ENCODE data around the gene PAX7.

The PAX7 gene

DNA sequence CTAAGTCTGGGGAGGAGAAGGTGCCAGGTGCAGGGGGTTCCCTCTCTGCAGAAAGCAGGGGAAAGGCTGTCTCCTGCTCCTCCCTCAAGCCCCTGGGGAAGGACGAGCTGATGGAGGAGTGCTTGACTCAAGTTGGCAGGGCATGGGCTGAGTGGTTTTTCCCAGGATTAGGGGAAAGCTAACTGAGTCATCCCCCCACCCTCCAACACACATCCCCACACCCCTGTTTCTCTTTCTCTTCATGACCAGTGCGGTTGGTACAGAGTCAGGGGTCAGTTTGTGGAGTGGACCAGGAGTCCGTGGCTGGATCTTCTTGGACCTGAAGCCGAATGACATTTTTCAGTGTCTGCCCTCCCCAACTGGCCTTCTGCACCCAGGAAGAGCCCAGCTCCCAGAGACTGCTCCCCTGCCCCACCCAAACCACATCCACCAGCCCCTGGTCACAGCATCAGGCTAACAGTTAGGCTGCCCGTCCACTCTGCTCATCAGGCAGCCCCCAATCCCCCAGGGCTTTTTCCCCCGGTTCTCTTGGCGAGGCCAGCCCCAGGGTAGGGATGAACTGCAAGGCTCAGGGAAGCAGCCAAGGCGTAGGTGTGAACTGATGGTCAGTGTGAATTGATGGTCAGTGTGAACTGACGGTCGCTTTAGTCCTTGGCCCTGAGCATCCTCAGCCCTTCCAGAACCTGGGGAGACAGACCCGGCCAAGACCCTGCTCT is 81.0 kb downstream of the PAX7 start:
- no peak for DNase-seq

DNA sequence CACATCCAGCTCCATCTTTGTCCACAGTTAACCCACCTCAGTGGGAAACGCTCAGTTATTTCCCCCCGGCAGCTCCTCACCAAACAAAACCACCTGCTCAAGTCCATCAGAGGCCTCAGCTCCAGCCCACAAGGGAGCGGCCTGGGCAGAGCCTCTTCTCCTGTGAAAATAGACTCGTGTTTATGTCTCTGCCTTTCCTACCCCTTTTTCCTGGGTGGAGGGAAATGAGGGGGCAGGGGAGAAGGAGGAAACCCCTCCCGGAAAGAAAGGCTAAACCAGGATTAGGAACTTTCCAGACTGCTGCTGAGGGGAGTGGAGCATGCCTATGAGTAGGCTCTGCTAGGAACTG is 81.6 kb downstream of the PAX7 start:
- DNase-seq: no peak

- no peak for DNase-seq
Observed at GRCh38 chr1:18714404-18715175, 83.9 kb downstream of the PAX7 start.

- DNase-seq: no peak
Observed at GRCh38 chr1:18716112-18716784, 85.6 kb downstream of the PAX7 start.

- no peak for DNase-seq
Observed at GRCh38 chr1:18716785-18717678, 86.4 kb downstream of the PAX7 start.

DNA sequence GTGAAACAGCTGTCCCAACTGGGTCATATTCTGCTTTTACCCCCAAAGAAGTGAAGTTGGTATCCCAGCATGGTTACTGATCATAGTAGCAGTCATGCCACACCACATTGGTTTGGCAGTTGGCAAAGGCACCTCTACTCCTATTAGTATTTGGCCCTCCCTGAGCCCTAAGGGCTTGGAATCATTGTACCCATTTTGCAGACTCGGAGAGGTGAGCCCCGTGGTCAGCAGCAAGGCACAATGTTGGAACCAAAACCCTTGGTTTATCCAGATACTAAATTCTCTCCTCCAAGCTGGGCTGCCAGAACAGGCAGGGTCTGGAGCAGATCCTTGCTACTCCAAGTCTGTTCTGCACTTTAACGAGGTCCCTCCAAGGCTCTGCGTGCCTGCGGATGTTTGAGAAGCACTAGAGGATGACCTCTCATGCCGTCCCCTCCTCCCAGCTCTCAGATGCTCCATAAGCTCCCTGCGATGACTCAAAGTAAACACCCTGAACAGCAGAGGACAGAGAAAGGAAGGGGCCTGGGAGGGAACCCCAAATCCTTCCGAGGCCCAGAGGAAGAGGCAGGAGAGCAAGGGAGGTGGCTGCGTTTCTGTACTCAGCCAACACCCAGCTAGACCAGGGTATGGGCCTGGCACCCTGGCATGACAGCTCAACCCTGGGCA is 89.3 kb downstream of the PAX7 start:
- DNase-seq: no peak

DNA sequence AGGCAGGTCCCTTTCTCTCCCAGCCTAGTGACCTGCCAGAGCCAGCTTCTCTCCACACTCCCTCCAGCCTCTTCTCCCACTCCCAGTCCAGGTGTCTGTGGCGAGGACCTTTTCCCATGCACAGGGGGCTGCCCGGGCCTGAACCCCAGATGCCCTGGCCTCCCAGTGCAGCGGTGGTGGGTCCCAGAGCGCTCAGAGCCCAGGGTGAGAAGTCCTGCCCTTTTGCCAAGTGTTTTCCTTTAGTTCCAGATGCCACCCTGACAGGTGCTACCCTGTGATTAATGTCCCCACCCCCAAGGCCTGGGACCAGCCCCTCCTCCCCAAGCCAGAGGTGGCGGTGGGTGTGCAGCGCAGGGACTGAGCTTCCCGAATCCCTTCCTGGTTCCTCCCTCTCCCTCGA is 90.4 kb downstream of the PAX7 start:
- no peak for DNase-seq

DNA sequence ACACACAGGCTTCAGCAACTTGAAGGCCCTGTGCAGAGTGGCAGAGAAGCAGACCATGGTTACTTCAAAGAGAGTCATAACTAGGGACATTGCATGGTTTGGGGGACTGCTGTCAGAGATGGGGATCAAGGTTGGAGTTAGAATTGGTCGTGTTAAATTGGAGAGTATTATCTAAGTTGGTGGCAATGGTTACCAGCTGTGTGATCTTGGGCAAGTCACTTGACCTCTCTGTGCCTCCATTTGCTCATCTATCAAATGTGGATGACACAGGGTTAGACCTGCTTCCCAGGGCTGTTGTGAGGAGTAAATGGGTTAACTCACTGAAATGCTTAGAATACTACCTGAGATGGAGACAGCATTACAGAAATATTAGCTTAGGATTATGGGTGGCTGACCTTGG is 91.1 kb downstream of the PAX7 start:
- DNase-seq: no peak

DNA sequence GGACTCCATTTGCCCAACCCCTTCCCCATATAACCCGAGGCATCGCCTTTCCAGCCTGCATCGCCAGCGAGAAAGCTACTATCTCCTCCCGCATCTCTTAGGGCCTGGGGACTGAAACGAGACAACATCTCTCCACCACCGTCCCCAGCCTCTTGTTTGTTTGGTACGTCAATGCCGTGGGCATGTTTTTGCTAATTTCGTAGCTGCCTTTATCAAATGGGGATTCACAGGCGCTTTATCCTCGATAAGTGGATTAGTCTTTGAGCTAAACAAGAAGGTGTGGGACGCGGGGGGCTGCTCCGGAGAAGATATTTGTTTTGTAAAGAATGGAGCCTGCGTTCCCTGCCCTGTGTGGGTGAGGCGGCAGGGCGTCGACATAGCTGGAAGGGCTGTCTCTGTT is 91.6 kb downstream of the PAX7 start:
- DNase-seq: no peak

DNA sequence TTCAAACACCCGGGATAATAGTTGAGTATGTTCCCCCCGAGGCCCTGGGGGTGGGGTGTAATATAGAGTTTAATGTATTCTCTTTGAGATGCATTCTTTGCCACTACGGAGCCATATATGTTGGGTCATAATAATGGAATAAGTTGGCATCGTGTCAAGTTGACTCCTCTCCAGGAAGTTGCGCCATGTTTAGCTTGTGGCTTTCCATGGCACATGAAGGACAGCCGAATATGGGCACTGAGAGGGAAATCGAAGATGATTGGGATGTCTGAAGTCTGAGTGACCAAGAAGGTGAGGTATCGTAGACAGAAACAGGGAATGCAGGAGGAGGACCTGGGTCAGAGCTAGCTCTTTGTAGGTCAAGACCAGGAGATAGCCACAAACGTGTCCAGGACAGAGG is 92.6 kb downstream of the PAX7 start:
- DNase-seq: no peak

DNA sequence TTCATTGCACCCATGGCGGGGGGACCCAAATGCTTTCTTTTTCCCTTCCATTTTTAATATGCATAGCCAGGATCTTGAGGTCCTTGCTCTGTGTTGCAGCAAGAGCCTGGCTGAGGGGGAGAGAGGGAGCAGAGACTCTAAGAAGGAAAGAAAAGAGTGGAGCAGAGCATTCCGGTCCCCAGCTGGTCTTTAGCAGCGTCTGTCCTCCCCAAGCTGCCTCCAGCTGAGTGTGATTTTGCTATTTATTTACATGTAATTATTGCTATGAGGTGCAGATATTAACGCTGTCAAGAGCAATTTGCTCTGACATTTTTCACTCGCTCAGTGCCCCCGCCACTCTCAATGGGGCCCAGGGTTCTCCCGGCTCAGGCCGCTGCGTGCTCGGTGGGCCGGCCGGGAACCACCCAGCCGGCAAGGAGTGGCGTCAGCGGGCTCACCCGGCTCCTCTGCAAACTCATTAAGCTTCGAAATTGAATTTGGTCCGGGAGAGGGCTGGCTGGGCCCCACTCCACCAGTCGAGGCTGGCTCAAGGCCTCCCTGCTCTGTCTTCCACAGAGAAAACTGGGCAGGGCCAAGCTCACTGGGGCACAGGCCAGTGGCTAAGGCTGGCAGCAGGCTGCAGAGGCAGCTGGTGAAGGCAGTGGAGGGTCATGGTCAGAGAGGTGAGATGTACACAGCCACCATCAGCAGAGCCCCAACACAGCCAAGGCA is 93.2 kb downstream of the PAX7 start:
- DNase-seq: no peak

GRCh38 chr1:18724801-18725200 is 94.2 kb downstream of the PAX7 start:
- DNase-seq: no peak

DNA sequence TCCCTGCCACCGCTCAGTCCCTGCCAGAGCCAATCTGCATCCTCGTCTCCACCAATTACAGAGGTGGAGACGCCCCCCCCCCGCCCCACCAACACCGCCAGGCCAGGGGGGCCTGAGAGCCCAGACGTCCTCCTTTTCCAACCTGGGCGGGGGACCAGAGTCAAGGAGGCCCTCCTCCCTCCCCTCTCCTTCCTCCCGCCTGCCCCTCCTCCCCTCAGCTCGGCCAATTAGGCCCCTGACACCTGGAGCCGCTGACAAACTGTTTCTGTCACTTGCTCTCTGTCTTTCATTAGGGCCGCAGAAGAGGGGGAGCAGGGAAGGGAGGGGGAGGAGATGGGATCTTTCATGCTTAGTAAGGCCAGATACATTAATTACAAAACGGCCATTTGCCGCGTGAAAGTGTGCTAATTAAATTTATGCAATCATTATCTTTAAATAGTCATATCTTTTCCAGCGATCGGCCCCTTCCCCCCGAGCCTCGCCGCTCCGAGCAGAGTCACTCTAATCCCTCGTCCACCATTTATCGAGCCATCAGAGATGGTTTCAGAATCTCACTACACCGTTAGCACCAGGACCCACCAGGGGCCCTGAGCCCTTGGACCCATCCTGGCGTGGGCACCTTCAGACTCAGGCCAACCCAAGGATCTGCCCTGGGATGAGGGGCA is 94.7 kb downstream of the PAX7 start:
- DNase-seq: no peak

DNA sequence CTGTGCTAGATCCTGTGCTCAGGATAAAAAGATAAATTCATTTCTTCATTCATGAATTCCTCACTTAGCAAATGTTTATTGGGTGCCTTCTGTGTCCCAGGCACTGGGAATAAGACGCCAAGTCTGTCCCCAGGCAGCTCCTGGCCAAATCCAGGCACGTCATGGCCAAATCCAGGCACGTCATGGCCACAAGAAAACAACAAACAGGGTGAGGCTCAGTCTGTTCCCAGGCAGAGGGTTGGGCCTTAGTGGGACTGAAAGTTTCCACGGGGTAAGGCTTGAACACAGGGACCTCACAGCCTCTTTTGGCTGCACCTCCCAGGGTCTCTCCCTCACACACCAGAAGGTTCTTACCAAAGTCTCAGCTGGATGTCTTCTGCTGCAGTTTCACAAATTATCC is 95.7 kb downstream of the PAX7 start:
- DNase-seq: no peak

DNA sequence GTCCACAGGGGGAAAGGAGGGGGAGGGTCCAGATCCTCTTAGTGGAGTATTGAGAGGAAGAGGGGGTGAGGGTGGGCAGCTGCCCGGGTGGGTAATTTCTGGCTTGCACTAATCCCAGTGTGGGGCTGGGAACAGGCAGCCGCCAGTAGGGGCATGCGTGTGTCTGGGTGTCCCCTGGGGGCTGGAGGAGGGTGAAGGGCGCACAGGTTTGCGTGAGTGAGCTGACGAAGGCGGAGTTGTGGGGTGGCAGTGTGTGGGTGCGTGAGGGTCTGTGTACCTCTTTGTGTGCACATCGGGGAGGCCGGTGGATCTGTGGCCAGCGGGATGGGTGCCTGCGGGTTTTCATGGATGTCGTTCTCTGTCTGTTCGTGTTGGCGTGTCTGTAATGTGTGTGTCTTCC is 97.3 kb downstream of the PAX7 start:
- DNase-seq: no peak

- no peak for DNase-seq
Observed at GRCh38 chr1:18730321-18730720, 99.7 kb downstream of the PAX7 start.

DNA sequence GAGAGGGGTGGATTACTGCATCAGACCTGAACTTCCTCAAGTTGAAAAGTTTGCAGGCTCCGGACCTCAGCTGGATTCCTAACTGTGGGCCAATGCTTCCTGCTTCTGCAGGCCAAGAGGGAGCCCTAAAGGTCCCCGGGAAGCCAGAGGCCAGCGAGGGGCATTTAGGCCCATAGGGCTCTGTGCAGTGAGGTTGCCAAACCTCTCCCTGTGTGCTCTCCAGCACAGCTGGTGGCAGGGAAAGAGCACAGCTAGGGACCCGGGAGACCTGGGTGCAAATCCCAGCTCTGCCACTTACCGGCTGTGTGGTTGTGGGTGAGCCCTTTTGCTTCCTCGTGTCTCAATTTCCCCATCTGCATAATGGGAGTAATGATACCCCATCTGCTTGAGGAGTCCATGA is 100.5 kb downstream of the PAX7 start:
- no peak for DNase-seq

- no peak for DNase-seq
Observed at GRCh38 chr1:18731591-18732235, 101.1 kb downstream of the PAX7 start.

- DNase-seq: no peak
Observed at GRCh38 chr1:18732686-18733085, 102.0 kb downstream of the PAX7 start.

DNA sequence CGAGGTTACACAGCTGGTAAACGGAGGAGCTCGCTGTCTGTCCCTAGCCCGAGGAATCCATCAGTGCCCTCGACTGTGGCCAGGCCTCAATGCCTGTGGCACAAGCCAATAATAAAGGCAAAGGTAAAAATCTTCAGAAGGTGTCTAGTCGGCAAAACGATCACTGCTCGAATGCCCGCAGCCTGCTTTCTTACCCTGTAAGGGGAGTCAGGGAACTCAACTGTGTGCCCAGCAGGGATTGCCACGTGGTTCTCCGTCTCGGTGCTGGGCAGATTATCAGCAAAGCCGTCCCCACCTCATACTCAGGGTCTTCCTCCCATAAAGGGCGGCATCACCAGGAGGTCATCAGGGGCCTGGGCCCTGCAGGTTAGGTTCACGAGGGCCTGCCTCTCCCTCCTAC is 103.4 kb downstream of the PAX7 start:
- DNase-seq: no peak

Measured in NK-92 treated with Interleukin-12 subunit alpha and Interleukin-12 subunit beta, amount 100 ng/mL, for 24 hours (cell line).